Measurements from ENCODE around the gene SOX12. TPM values are rescaled to one million over a fixed set of nuclear protein-coding genes. Genes with fewer than 3 reads are reported as not detected.
"Not testable (repeated sequence)": the region's sequence is repeated elsewhere in the genome, so short reads cannot be mapped to it uniquely, and the experiment has no call there.

Gene SOX12
- total RNA-seq, 1 donor from 2014 or later: 1.7 TPM

- DNase-seq (ENCODE audit: low read depth in 2 of 2): no peak
These were observed 3.8 kb downstream of the SOX12 start for GRCh38 chr20:328975-329695.

- no peak for DNase-seq (ENCODE audit: low read depth in 2 of 2)
These were observed 4.5 kb downstream of the SOX12 start for GRCh38 chr20:329851-330232.

- peak in 1 of 2 donors; percentile 64 for DNase-seq (ENCODE audit: low read depth in 2 of 2)
These were observed 5.1 kb downstream of the SOX12 start for GRCh38 chr20:330233-331149.

DNA sequence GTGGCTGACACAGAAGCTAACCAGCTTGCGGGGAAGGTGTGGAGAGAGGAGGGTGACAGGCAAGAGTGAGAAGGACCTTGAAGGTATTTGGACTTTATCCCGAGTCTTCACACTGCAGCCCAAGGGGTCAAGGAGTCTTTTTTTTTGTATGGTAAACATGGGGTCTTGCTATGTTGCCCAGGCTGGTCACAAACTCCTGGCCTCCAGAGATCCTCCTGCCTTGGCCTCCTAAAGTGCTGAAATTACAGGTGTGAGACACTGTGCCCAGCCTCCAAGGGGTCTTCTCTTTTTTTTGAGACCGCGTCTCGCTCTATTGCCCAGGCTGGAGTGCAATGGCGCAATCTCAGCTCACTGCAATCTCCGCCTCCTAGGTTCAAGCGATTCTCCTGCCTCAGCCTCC is 9.2 kb downstream of the SOX12 start:
- no peak for DNase-seq (ENCODE audit: low read depth in 2 of 2)

- DNase-seq (ENCODE audit: low read depth in 2 of 2): not testable (repeated sequence)
These were observed 10.7 kb downstream of the SOX12 start for GRCh38 chr20:336040-336439.

DNA sequence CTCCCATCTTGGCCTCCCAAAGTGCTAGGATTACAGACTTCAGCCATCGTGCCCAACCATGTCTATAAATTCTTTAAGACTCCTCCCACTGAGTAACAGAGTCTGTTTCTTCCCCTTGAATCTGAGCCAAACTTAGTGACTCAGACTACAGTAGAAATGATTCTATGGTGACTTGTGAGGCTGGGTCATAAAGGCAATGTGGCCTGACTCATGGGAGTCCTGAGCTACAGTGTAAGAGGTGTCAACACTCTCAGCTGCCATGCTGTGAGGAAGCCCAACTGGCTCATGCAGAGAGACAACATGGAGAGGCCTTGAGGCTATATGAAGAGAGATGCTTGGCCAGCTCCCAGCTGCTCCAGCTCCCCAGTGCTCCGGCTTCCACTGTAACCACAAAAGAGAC is 16.3 kb downstream of the SOX12 start:
- DNase-seq (ENCODE audit: low read depth in 2 of 2): peak in 1 of 2 donors; percentile 73

DNA sequence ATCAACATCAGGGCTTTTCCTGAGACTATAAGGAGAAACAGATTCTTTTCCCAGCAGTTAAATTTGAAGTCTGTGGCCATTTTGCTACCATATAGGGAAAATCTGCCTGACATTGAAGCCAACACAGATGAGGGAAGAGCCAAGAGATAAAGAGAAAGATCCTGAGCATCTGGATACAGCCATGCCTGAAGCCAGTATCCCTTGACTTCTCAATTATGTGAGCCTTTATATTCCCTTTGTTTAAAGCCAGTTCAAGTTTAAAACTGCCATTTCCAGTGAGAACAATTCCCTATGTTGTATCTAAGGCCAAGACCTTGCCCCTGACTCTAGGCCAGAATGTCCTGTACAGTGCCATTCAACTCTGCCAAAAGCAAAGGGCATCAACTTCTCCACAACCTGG is 17.8 kb downstream of the SOX12 start:
- DNase-seq (ENCODE audit: low read depth in 2 of 2): no peak

DNA sequence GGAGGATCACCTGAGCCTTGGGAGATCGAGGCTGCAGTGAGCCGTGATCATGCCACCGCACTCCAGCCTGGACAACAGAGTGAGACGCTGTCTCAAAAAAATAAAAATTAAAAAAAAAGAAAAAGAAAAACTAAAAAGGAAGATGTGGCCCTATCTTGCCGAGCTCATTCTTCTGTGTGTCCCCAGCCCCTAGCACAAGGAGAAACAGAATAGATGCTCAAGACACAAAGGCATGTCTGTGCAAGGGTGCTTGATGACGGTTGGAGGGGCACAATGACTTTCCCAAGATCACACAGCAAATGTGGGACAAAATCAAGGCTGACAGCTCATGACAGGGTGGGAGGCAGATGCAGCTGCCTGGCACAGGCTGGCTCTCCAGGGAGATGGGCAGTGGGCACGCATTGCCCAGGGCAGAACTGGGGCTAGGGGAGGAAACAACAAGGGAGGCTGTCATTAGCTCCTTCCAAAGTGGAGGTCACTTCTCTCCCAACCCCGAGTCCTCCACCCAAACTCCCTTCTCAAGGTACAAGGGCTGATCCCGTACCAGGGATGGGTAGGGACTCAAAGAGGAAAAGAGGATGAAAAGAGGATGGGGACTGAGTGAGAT is 20.8 kb downstream of the SOX12 start:
- DNase-seq (ENCODE audit: low read depth in 2 of 2): no peak

DNA sequence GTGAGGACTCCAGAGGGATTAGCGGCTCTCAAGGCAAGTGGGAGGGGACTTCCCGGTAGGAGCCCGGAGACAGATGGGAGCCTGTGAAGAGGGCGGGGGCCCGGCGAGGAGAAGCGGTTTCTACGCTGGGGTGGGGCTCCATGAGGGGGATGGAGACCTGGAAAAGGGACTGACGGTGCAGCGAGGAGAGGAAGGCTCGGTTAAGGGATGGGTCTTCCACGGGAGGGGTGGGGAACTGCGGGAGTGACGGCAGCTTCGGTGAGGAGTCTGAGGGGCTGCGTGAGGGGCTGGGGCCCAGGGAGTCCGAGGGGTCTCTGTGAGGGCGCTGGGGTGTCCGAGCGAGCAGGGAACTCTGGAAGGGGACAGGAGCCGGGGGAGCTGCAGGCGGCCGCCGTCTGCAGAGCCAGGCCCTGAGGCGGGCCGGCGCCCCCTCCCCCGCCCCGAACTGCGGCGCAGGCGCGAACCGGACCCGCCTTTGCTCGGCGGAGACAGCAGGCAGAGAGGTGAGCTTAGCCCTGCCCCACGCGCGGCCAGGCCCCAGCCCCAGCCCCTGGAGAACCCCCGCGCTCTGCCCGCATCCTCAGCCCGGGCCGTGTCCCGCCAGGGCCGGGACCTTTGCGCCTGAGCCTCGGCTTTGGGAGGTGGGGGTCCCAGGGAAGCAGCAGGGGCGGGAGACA is 21.4 kb downstream of the SOX12 start, which contains the start of gene NRSN2:
NRSN2 (plus strand) TSS at position 472 of the 677 bp plus-strand sequence. CDS start 2,533 bp downstream, outside the sequence.
- peak in 1 of 2 donors; percentile 62 for DNase-seq (ENCODE audit: low read depth in 2 of 2)

GRCh38 chr20:347317-347639 is 21.9 kb downstream of the SOX12 start:
- no peak for DNase-seq (ENCODE audit: low read depth in 2 of 2)

GRCh38 chr20:347640-348484 is 22.5 kb downstream of the SOX12 start:
- peak; percentile 54 to 90 for DNase-seq (ENCODE audit: low read depth in 2 of 2)

DNA sequence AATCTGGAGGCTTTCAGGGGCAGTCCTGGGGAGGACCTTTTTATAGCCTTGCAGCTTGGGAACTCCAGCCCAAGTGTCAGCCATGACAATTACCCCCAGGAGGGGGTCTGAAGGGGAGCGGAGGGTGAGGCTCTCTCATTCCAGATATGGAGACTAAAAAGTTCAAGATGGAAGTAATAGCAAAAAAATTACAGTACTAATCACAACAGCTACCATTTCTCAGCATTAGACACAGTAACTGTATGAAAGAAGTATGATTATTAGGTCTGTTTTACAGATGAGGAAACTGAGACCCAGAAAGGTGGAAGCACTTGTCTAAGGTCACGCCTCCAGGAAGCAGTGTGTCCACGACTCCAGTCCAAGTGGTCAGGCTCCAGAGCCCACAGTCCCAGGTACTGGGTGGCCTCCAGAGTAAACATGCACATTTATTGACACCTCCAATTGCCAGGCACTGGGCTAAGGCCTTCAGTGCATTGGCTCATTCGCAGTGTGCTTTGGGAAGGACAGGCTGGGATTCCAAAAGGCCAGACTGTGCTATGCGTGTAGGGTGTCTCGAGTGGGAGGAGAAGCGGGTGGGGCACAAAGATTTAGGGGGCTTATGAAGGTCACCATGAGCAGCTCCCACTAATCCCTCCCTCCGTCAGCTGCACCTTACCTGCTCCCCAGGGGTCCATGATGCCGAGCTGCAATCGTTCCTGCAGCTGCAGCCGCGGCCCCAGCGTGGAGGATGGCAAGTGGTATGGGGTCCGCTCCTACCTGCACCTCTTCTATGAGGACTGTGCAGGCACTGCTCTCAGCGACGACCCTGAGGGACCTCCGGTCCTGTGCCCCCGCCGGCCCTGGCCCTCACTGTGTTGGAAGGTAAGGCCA is 23.9 kb downstream of the SOX12 start:
- DNase-seq (ENCODE audit: low read depth in 2 of 2): no peak

- no peak for DNase-seq (ENCODE audit: low read depth in 2 of 2)
These were observed 27.8 kb downstream of the SOX12 start for GRCh38 chr20:353166-353565.

DNA sequence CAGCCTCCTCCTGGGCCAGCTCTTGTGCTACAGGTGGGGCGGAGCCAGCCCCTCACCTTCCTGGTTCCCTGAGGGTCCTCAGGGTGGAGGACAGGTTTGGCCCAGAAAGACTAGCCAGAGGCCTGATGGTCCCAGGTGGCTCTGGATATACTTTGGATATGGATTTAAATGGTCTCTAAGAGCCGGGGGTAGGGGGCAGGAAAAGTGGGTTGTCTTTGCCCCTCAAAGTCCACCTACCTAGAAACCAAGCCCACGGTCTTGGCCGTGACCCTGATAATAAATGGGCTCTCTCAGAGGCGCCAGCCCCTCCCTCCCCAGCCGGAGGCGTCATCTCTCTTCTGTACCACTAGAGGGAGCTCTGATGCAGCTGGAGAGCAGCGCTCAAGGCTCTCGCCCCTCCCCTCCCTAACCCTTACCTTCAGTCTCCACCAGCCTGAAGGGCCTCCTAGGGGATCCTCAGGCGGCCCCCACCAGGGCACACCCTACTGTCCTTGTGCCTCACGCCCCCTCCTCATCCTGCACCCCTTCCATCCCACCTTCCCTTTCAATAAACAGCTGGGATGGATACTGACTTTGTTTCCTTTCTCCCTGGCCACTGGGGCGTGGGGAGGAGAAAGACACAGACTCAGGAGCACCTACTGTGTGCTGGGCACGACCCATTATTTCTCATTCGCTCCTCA is 29.1 kb downstream of the SOX12 start:
- DNase-seq (ENCODE audit: low read depth in 2 of 2): peak; percentile 51 to 80

DNA sequence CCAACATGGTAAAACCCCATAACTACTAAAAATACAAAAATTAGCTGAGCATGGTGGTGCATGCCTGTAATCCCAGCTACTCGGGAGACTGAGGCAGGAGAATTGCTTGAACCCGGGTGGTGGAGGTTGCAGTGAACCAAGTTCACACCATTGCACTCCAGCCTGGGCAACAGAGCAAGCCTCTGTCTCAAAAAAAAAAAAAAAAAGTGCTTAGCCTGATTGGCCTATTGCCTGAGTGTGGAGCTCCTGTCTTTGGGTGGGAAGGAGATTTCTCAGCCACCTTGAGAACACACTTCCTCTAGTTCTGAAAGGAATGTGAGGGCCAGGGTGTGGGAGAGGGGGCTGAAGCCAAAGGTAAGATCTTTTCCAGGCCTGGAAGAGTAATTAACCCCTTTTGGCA is 30.8 kb downstream of the SOX12 start:
- DNase-seq (ENCODE audit: low read depth in 2 of 2): not testable (repeated sequence)

- DNase-seq (ENCODE audit: low read depth in 2 of 2): no peak
These were observed 31.4 kb downstream of the SOX12 start for GRCh38 chr20:356745-357144.

GRCh38 chr20:358891-359555 is 33.7 kb downstream of the SOX12 start:
- no peak for DNase-seq (ENCODE audit: low read depth in 2 of 2)

DNA sequence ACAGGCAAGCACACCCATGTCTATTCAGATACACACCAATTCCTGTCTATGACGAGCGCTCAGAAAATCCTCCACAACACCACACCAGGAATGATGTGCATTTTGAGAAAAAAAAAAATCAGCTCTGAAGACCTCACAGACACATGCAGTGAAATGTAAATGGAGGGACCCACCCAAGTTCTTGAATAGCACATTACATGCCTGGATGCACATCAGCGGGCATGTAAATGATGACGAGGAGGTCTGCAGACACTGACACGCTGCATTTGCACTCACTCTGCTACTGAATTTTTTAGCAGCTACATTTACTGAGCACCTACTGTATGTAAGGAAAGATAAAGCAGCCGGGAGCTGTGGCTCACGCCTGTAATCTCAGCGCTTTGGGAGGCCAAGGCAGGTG is 36.2 kb downstream of the SOX12 start:
- DNase-seq (ENCODE audit: low read depth in 2 of 2): no peak
